Stomach (tissue), 9 donors: ENCODE results near the gene BMP7. TPM values are rescaled to one million over a fixed set of nuclear protein-coding genes. Genes with fewer than 3 reads are reported as not detected.

Source experiments
- DNase-seq, 2 donors: peaks; one replicate each; pipeline versions ENCODE4 v3.0.0 to v3.0.0-alpha.2; 2013 to 2019
- H3K27ac ChIP-seq, 5 donors: fragments of 200-600 bp in 4 of 5; sonication (generic) in 4 of 5; one replicate each; pipeline ENCODE4 v1.5.1; 2013 to 2019; ENCODE audit warnings: mild to moderate bottlenecking in 1 of 5, moderate library complexity in 1 of 5
- H3K27me3 ChIP-seq, 3 donors: fragments of 200-600 bp; sonication (generic); one replicate each; pipeline ENCODE4 v1.5.1; 2017 to 2019; ENCODE audit warnings: mixed run types in 1 of 3
- H3K36me3 ChIP-seq, 4 donors: fragments of 200-600 bp; sonication (generic); 1 replicate in 3 of 4; 2 replicates in 1 of 4; pipeline ENCODE4 v1.5.1; 2016 to 2019
- H3K4me1 ChIP-seq, 4 donors: fragments of 200-600 bp; sonication (generic); one replicate each; pipeline ENCODE4 v1.5.1; 2016 to 2019
- H3K4me3 ChIP-seq, 4 donors: fragments of 200-600 bp; sonication (generic) in 3 of 4; one replicate each; pipeline ENCODE4 v1.5.1; 2016 to 2019; ENCODE audit warnings: mild to moderate bottlenecking in 1 of 4
- H3K9me3 ChIP-seq, 4 donors: fragments of 200-600 bp; sonication (generic); one replicate each; pipeline ENCODE4 v1.5.1; 2016 to 2019
- CTCF ChIP-seq, 7 experiments: fragments of 450-650 bp in 4 of 7; fragments of 200-600 bp in 3 of 7; sonication (generic) in 3 of 7; IDR thresholded peaks; one replicate each; pipeline ENCODE4 v1.5.1; 2016 to 2019; ENCODE audit warnings: antibody characterized with exemption in 7 of 7, control low read depth in 2 of 7, mild to moderate bottlenecking in 1 of 7
- EP300 ChIP-seq: sonication (generic); formaldehyde crosslinking; IDR thresholded peaks from one replicate; pipeline ENCODE4 v1.6.1; 2017; ENCODE audit warnings: antibody characterized with exemption
- POLR2A ChIP-seq, 4 donors: fragments of 450-650 bp; IDR thresholded peaks; one replicate each; pipeline ENCODE4 v1.6.1; 2016; ENCODE audit warnings: antibody characterized with exemption in 4 of 4, control low read depth in 2 of 4, mild to moderate bottlenecking in 1 of 4, moderate library complexity in 1 of 4
- POLR2AphosphoS5 ChIP-seq, 3 donors: sonication (generic); formaldehyde crosslinking; IDR thresholded peaks; one replicate each; pipeline ENCODE4 v1.6.1; 2016; ENCODE audit warnings: antibody characterized with exemption in 3 of 3
- WGBS, 5 donors: extraction: QIAGEN DNeasy Blood & Tissue Kit in 3 of 5; methylation state at CpG; one replicate each; pipeline versions ENCODE4 v1.1.5 to v1.1.7; 2013 to 2018; 5-methylcytosine and 5-hydroxymethylcytosine counted together
- intact Hi-C: fragments of 100-400 bp; cut with DNase I; formaldehyde crosslinking; loops from one replicate; pipeline ENCODE4 v1.15.1; 2023; ENCODE audit warnings: low total_unique reads
- polyA plus RNA-seq, 3 donors: library from polyadenylated mRNA; stranded (reverse); fragments of 200-250 nt; gene quantifications; one replicate each; pipeline ENCODE4 v1.2.3, GENCODE V29; 2013
- total RNA-seq, 5 donors: library from RNA; depleted of rRNA; stranded (reverse); fragments of >200 nt; gene quantifications; one replicate each; pipeline versions ENCODE4 v1.1.0 to v1.2.3, GENCODE V29; 2014 to 2016
- donor health status: healthy with polysubstance abuse.
- donor health status: Bipolar disorder and iron deficiency.
- donor health status: healthy.

The BMP7 gene
- total and polyA plus RNA-seq, 8 donors, result under 0.01 to 11.0 (median 2.4) TPM

GRCh38 chr20:57257701-57258453 lies 8.6 kb downstream of the BMP7 start:
- WGBS, 5 donors, result 52 to 65% (median 54%) methylated on average over 9 of the region's 9 CpGs
- Histone ChIP-seq H3K36me3 (no peaks in the 10 kb centered on the region), H3K27me3 (peaks cover 0 to 63% (median 8%) of the 10 kb centered on the region in 3 donors), H3K4me3 (no peak overlapping the region), H3K27ac (no peak overlapping the region), H3K4me1 (peaks cover 5 to 35% (median 19%) of the 10 kb centered on the region in 4 donors), H3K9me3 (no peaks in the 10 kb centered on the region)
- intact Hi-C loops, result no loop called here
- DNase-seq, result no peak
- TF ChIP-seq POLR2AphosphoS5 (IDR thresholded peaks at IDR 0.05) (no peak), EP300 (no peak), POLR2A (IDR thresholded peaks at IDR 0.05) (no peak), CTCF (IDR thresholded peaks at IDR 0.05) (no peak)

- no peaks in the 10 kb centered on the region for H3K9me3 ChIP-seq
- intact Hi-C loops, result no loop called here
- H3K27me3 ChIP-seq, result peaks cover 0 to 54% (median 8%) of the 10 kb centered on the region in 3 donors
- no peaks in the 10 kb centered on the region for H3K36me3 ChIP-seq
- peaks cover 5 to 34% (median 16%) of the 10 kb centered on the region in 4 donors for H3K4me1 ChIP-seq
- no peak overlapping the region for H3K4me3 ChIP-seq
- WGBS, 5 donors, result 72 to 80% (median 77%) methylated on average over 6 of the region's 6 CpGs
- TF ChIP-seq POLR2AphosphoS5 (IDR thresholded peaks at IDR 0.05), result no peak
- no peak for TF ChIP-seq CTCF (IDR thresholded peaks at IDR 0.05)
- TF ChIP-seq EP300, result no peak
- TF ChIP-seq POLR2A (IDR thresholded peaks at IDR 0.05), result no peak
- no peak overlapping the region for H3K27ac ChIP-seq
- DNase-seq, result no peak
These were observed 9.5 kb downstream of the BMP7 start for GRCh38 chr20:57256908-57257307.

DNA sequence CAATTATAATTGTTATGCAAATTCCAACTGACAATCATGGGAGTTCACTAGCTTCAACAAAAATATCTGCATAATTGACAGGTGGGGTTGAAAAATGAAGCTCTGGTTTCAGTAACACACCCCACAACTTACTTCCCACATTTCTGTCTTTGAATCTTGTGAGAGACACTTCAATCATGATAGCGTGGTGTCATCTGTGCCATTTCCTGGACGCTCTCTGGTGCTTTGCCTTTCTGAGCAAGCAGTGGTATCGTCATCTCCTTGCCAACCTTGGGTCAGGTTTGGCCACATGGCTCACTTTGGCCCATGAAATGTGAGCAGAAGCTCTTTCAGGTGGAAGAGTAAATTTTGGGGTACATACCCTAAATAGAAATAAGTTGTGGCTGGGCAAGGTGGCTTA lies 10.2 kb downstream of the BMP7 start:
- H3K27me3 ChIP-seq, result peaks cover 0 to 51% (median 8%) of the 10 kb centered on the region in 3 donors
- intact Hi-C loops, result no loop called here

DNA sequence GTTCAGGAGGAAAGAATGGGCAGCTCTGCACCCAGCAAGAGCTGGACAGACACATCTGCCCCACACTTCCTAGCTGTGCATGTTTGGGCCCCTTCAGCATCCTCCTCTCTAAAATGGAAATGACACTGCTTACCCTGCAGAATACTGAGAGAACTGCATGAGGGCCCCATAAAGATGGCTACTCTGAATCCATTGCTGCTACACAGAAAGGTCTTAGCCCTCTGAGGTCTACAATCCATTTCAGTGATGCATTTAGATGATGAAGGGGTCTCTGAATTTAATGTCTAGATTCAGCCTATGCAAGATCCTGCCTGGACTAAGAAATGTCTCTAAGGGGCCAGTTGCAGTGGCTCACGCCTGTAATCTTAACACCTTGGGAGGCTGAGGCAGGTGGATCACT lies 11.3 kb downstream of the BMP7 start:
- Histone ChIP-seq H3K36me3 (no peaks in the 10 kb centered on the region), H3K4me3 (no peak overlapping the region), H3K27ac (no peak overlapping the region), H3K9me3 (no peaks in the 10 kb centered on the region), H3K27me3 (peaks cover 0 to 48% (median 5%) of the 10 kb centered on the region in 3 donors), H3K4me1 (peaks cover 0 to 16% (median 12%) of the 10 kb centered on the region in 4 donors)
- intact Hi-C loops, result no loop called here
- no peak for DNase-seq
- WGBS, 5 donors, result 85 to 97% (median 91%) methylated on average over 1 of the region's 1 CpG; no CpG with 5 or more reads in 1 of the 5 donors
- TF ChIP-seq EP300, result no peak
- TF ChIP-seq POLR2A (IDR thresholded peaks at IDR 0.05), result no peak
- TF ChIP-seq CTCF (IDR thresholded peaks at IDR 0.05), result no peak
- TF ChIP-seq POLR2AphosphoS5 (IDR thresholded peaks at IDR 0.05), result no peak

More for the DNA sequence above, 10.2 kb downstream of the BMP7 start:
- TF ChIP-seq POLR2AphosphoS5 (IDR thresholded peaks at IDR 0.05) (no peak), CTCF (IDR thresholded peaks at IDR 0.05) (no peak), EP300 (no peak), POLR2A (IDR thresholded peaks at IDR 0.05) (no peak)
- Histone ChIP-seq H3K4me1 (peaks cover 5 to 27% (median 16%) of the 10 kb centered on the region in 4 donors), H3K27ac (no peak overlapping the region), H3K4me3 (no peak overlapping the region), H3K36me3 (no peaks in the 10 kb centered on the region), H3K9me3 (no peaks in the 10 kb centered on the region)
- 77 to 98% (median 88%) methylated on average over 3 of the region's 3 CpGs for WGBS, 5 donors
- DNase-seq, result no peak
